Measurements from ENCODE around the gene CCDC192.

CCDC192 gene

DNA sequence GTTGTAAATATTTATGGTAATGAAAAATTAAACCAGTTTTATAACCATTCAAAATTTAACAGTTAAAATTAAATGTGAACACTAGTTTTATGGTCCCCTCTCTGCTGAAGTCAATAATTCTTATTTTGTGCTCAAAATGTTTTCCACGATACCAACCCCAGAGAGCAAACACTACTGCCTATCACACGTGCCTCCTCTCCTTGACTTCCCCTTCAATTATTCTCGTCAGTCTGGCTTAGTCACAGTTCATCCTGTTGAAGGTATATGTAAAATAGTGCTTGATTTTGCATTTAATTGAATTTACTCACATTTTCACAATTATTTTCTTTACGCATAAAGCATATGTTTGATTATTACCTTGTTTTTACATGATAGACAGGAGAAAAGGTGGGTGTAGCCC is 148.8 kb downstream of the CCDC192 start:
- no peak for DNase-seq

DNA sequence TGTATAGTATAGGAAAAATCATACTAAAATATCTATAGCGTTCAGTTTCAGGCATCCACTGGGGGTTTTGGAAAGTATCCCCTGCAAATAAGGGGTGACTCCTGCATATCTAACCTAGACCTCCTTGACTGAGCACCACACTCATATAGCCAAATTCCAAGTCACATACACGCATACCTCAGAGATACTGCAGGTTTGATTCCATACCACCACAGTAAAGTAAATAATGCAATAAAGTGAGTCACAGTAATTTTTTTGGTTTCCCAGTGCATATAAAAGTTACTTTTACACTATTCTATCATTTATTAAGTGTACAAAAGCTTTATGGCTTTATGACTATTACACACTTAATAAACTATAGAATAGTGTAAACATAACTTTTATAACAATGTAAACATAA is 151.3 kb downstream of the CCDC192 start:
- no peak for DNase-seq

DNA sequence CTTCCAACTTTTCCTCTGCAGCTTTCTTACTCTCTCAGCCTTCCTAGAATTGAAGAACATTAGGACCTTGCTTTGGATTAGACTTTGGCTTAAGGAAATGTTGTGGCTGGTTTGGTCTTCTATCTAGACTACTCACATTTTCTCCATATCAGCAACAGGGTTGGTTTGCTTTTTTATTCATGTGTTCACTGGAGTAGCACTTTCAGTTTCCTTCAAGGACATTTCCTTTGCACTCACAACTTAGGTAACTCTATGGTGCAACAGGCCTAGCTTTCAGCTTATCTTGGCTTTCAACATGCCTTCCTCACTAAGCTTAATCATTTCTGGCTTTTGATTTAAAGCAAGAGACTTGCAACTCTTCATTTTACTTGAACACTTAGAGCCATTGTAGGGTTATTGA is 153.1 kb downstream of the CCDC192 start:
- DNase-seq, result no peak

DNA sequence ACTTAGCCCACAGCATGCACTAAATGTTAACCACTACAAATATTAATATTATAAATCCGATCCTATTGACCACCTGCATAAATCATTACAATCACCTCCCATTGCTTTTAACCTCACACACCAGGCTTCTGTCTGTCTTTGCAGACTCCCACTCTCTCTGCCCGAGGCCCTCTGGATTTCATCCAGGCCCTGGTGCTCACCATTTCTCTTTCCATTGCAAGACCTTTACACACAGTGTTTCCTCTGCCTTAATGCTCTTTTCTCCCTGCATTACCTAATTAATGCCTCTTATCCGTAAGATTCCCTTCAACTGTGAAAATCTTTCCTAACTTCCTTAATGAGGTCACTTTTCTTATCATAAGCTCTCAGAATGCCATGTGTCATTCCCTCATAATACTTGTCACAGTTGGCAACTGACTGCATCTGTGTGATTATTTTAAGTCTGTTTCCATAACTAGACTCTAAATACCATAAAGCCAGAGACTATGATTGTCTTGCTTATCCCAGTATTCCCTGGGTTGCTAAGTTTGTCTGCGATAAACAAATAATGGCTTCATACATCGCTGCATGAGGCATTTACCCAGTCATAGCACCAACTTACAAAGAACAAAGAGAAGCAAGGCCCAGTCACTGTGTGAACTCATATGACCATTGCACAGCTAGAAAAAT is 155.1 kb downstream of the CCDC192 start:
- DNase-seq, result no peak

DNA sequence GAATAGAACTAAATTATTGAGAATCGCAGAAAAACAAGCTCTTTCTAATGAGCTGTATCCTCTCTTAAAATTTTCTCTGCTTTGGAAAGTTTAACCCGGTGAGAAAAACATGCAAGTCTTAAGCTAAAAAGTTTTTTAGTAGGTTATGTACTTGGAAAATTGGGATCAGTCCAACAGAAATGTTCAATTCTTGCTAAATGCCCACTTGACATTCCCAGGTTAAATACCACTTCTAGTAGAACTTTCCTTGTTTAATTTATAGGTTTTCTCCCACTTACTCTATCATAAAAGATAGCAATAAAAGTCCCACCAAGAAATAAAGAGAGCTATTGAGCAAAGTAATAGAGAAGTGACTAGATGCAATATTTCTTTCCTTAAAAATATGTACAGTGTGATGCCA is 157.1 kb downstream of the CCDC192 start:
- no peak for DNase-seq

DNA sequence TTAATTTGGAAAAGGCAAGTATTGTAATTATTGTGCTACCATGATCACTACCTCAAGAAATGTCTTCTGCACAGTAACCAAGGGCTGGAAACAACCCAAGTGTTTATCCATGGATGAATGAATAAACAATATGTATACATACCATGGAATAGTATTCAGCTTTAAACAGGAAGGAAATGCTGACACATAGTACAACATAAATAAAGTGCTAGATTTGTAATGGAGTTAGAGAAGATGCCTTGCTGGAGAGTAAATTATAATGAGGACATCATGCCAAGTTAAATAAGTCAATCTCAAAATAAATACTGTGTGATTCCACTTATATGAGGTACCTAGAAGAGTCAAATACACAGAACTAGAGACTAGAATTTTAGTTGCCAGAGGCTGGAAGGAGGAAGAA is 160.0 kb downstream of the CCDC192 start:
- DNase-seq, result no peak

DNA sequence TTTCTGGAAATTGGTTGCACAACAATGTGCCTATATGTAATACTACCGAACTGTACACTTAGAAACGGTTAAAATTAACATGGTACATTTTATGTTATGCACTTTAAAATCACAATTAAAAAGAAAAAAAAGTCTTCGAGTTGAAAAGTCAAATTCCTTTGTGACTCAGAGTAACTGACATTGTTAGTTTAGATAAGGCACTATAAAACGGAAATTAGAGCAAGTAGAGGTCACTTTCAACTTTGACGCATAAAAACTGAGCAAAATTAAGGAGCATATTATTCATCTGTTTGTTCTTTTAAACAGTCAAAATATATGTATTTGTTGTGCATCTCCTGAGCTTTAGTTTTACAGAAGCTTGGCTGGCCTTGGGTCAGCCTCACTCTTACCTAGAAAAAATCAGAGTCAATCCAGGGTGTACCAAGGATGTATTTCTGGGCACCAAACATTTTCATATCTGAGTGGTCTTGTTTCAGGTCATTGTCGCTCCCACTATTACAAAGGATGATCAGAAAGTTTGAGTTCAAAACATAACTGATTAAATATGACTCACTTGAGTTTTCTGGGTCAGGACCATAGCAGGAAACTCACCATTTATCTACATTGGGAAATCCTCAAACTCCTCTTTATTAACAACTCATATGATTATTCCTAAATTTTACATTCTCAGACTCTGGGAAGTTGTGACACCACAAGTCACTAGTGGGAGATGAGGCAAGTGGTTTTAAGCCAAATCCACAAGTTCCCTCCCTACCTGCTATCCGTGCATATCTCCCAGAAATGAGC is 160.6 kb downstream of the CCDC192 start:
- no peak for DNase-seq

DNA sequence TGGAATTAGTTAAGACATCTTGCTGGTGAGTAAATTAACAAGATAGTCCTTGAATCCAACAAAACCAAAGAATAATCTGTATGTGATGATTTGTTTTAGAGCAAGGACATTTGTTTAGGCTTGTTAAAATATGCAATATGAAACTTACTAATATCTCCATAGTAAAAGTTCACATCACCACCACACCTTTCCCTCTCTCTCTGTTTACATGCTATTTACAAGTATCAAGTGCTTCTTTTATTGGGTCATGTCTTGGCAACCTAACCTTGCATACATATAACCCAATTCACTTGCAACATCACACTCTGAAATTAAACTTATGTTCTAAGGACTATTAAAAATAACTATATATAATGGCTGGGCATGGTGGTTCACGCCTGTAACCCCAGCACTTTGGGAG is 161.3 kb downstream of the CCDC192 start:
- DNase-seq, result no peak

DNA sequence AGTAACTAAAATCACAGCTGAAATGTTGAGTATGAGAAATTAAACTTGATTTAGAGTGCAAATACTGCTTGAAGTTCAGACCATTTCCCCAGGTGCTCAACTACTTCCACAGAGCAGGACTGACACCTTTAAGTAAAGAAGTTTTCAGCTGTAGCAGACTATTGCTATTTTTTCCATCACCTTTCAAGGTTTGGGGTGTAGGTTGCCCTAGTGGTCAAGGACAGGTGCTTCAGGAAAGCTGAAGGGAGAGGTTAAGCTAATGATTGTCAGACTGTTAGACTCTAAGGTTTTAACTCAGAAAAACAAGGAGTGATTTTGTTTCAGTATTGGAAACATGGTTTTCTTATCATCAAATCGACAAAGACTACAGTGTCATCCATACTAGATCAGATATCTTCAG is 162.1 kb downstream of the CCDC192 start:
- DNase-seq, result no peak

DNA sequence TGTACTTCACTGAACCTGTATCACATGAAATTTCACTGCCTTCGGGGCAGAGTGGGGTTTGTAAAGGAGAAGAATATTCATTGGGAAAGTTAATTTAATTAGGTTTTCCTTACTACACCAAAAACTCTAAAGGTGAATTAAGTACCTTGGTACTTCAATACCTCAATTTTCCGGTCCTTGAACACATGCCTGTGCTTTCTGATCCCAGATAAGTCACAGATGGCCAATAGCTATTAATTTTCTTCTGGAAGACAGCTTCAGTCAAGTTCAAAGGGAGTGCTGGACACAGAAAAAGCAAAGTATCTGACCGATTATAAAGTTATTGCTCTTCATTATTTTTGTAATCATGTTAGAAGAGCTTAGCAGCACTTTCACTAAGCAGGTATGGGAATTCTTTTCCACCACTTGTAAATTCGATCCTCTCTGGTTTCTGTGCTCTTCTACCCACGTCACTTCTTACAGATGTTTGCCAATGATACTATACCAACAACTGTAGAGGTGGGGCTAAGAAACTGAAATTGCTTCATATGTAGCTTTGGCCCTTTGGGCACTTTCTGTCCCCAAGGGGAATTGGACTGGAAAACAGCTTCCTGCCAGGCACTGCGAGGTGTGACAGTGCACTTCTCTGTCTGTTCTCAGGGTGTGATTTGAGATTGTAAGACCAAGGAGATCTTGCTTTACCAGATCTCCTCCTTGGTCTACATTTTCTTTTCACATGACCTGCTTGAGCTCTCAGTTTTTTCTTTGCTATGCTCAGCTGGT is 164.0 kb downstream of the CCDC192 start:
- no peak for DNase-seq

DNA sequence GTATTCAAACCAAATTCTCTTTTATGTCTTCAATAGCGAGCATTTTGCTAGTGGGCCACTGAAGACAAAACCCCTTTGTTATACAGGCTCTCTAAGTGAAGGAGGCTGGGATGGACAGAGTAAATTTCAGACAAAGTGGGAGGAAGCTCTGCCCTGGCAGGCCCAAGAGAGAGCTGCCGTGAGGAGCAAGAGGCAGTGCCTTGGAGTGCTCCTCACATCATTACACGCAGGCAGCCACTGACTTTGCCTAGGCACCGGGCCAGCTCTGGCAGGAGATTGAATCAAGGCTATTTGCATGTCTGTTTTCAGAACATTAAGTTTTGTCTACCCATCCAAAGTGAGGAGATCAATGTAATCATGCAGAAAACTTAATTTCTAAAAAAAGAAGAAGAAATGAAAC is 167.7 kb downstream of the CCDC192 start:
- DNase-seq, result peak; percentile 61

DNA sequence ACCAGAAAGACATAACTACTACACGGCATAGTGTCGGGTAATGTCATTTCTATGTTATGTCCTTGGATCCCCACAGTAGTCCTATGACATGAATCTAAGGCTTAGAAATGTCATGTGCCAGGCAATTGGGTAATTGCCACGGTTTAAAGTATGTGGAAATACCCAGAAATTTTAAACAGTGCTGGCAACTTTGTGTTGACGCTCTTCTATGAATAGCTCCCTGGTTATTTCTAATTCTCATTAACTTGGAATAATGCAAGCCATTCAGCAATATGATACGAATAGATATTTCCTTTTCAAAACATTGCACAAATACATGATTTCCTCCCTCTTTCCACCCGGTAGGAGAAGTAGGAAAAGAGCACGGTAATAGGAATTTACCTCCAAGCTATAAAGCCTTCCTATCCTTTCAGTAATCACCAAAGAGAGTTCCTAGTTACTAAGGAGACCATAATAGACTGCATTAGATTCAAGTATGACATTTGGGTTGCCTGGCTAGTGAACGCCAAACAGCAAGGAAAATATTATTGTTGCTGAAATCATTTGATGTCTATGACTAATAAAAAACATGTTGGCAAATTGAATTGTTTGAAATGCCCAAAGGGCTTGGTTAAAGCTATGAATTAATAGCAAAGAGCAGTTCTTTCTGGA is 168.4 kb downstream of the CCDC192 start:
- DNase-seq, result no peak

DNA sequence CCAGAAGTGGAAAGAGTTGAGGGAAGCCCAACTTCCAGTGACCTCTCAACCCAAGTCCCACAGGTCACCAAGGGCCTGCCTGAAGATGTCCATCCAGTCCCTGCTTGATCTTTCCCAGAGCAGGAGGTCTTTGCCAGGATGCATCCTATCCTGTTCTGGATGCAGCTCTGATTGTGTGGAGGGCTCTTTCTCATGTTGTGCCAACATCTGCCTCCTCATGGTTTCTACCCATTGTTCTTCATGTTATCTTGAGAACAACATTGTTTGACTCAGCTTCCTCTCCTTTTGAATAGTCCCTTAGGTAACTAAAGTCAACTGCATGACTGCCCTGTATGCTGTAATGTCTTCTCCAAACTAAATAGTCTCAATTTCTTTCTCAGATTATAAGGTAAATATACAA is 169.3 kb downstream of the CCDC192 start:
- DNase-seq, result no peak

DNA sequence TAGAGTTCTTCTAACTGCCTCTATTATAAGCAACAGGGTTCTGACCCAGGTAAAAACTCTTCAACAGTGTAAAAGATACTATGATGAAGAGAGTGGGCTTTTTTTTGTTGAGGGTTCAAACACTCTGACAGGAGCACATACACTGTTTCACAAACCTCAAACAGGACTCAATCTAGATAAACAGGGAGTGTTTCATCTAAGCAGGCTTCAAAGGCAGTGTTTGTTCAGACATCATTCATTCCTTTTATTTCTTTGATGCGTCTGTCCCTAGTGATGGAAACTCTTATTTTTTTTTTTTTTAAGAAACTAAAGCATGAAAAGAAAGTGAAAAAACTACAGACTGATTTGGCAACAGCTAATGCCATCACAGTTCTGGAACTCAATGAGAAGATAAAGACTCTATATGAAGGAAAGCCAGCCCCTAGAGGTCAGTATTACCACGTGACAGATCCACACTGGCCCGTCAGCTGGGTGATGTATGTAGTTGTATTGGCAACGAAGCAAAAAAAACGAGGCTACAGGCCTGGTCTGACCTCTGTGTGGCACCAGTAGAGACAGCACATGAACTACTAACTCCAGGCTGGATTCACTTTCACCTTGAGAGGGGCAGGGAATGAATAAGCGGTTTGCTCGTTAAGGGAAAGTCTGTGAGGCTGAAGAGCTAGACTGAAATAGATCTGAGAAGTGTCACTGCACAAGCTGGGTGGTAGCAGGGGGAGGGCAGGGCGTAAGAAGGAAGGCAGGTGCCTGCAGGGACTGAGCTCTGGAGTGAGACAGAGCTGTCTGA is 172.2 kb downstream of the CCDC192 start:
- peak; percentile 62 for DNase-seq

DNA sequence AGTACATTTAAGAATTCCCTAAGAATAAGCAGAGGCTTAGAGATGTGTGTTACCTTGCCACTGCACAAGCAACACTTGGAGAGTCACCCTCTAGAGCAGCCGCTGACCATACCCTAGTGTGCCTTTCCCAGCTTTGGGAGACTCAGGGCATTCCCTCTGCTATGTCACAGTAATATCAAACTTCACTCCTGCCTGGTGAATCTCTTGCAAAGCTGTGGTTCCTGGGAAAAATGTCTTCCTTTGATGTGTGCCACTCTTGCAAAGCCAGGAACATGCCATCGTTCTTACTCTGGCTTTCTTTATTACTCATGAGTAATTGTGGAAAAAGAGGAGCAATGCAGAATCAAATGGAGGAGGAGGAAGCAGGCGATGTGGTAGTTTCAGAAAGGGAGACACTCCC is 173.2 kb downstream of the CCDC192 start:
- no peak for DNase-seq

DNA sequence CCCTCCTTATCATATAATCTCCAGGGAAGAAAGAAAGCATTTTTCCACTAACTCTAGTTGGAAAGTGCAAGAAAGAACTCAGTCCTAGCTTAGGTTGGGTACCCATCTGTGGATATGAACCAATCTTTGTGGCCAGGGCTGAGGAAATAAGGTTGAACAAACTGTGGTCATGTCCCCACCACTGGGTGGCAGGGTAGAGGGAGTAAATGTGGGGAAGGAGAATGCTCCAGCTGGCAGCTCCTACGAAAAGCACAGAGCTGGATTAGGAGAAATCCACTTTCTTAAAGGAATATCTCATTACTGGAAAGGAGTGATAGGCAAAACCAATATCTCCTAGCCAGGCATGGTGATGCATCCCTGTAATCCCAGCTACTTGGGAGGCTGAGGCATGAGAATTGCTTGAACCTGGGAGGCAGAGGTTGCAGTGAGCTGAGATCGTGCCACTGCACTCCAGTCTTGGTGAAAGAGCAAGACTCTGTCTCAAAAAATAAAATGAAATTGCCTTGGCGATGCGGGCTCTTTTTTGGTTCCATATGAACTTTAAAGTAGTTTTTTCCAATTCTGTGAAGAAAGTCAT is 175.1 kb downstream of the CCDC192 start:
- peak; percentile 3 for DNase-seq

DNA sequence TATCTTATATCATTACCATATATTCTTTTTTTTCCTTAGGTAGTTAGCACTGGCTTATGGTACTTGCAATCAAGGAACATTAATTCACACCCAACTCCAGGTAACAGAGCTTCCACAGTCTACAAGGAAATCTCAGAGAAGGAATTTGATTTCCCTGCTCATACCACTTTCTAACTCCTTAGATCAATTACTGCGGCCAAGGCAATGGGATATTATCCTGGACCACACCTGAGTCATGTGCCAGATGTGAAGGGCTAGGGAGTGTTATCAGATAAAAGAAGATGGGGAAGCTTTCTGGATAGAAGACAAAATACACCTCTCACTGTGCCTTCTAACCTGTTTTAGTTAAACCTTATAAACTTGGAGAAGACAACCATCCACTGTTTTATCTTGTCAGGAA is 181.2 kb downstream of the CCDC192 start:
- DNase-seq, result no peak

DNA sequence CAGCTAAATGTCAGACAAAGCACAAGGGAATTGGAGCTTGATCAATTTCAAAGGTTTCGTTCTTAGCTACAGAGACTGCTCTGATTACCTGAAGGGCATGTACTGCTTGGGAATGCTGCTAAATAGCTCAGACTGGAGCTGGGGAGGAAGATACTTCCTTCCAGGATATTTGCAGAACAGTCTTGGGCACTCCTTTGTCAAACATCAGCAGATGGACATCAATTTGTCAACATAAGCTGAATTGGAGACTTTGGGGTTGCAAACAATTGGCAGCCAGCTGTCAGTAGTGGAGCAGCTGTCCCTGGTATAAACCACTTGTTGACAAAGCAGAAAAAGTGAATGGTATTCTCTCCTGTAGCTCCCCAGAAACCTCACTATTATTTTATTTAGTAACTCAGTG is 182.0 kb downstream of the CCDC192 start:
- no peak for DNase-seq

DNA sequence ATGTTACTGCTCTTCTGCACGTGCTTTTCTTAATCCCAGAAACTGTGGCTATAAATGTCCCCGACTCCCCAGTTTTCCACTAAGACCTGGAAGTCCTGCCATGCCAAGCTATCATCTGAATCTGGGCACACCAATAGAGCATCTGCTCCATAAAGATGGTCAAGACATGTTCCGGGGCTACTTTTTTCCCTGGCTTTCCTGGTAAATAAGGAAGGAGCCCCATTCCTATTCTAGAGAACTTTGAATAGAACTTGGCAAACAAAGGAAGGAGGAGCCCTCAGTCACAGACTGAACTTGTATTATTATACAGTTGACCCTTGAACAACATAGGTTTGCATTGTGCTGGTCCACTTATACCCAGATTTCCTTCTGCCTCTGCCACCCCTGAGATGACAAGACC is 182.9 kb downstream of the CCDC192 start:
- no peak for DNase-seq

DNA sequence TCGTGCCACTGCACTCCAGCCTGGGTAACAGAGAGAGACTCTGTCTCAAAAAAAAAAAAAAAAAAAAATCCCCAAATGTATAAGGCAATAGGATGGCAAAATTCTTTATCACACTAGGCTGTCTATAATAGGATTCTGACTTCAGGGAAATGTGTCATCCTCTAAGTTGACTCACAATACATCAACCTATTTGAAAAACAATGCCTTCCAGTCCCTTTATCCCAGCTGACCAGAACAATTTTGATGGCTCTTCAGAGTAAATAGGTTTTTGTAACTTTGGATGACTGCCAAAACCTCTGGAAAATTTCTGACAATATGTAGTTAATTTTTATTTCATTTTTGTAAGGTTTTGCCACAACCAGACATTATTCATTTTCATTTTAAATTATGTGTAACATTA is 184.1 kb downstream of the CCDC192 start:
- no peak for DNase-seq

DNA sequence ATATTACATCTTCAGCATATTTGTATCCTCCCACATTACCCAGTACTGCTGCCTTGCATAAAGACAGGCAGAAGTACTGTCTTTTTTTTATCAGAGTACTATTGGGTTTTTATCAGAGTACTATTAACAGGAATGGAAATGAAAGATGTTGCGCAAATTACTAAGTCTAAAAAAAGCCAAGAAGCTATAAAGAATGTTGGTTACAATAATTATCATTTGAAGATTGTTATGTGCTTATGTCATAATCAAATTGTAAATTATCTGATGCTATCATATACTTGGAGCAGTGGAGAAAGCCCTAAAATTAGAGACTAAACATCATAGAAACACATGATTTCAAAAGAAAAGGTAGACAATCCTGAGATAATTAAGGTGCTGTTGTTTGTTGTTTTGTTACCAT is 188.8 kb downstream of the CCDC192 start:
- DNase-seq, result no peak

DNA sequence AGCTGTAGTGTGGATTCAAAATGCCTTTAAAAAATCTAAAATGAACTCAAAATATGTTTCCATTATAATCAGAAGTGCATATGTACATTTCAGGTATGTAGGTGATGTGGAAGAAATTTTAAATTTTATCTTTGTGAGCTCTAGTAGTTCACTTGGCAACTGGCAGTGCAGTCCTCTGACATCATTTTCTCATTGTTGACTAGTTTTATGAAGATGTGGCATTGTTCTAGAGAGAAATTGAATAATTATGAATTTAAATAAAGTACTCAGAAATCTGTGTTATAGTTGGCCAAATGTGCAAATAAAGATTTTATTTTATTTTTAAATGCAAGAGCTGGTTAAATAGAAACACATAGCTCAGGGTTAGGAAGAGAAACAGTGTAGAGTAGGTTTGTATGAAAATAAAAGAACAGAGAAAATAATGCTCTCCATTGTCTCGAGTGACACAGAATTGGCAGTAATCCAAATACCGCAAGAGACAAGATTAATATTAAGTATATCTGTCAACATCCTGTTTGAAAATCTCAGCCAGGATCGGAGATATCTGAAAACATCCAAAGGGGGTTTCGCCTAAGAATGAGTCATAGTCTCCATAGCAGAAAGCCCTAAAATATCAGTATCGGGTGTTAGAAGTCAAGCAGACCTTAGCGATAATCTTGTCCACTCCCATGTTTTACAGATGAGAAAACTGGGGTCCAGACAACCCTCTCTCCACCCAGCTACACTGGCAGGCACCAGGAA is 189.4 kb downstream of the CCDC192 start:
- no peak for DNase-seq

All from NCI-H526 treated with DMSO at 0.1 percent for 48 hours (cell line).